T-cell (primary cell): ENCODE measurements around the gene IGSF3. TPM values are rescaled to one million over a fixed set of nuclear protein-coding genes. Genes with fewer than 3 reads are reported as not detected.
A peak's percentile ranks its signal among the peaks of the same experiment; 100 is the strongest.
"Not testable (repeated sequence)": the region's sequence is repeated elsewhere in the genome, so short reads cannot be mapped to it uniquely, and the experiment has no call there.

Source experiments
- ATAC-seq, 4 experiments: fragments of 200-7000 bp in 3 of 4; fragments of 150-1000 bp in 1 of 4; cut with Tn5 transposase; replicated peaks in 1 of 4; 1 replicate in 3 of 4; 2 replicates in 1 of 4; pipeline ENCODE4 v1.10.0; 2021; ENCODE audit warnings: moderate library complexity in 3 of 4, mild to moderate bottlenecking in 2 of 4, moderate number of reproducible peaks in 1 of 4
- CTCF ChIA-PET, 2 donors: fragments of 300-600 bp; sonication (Branson Sonifier 250); formaldehyde crosslinking; loops; one replicate each; lab custom pipeline; 2022; ENCODE audit warnings: antibody characterized with exemption in 2 of 2; lab: Charles Lee
- POLR2A ChIA-PET, 2 donors: fragments of 300-600 bp; sonication (Branson Sonifier 250); formaldehyde crosslinking; loops; one replicate each; lab custom pipeline; 2022; ENCODE audit warnings: antibody characterized with exemption in 2 of 2; lab: Charles Lee
- DNase-seq, 35 experiments: peaks; one replicate each; pipeline versions ENCODE4 v3.0.0 to v3.0.0-alpha.2; 2013 to 2023
- H3K27ac ChIP-seq: one replicate; pipeline ENCODE4 v1.5.1; 2013; ENCODE audit warnings: low read length
- H3K27me3 ChIP-seq, 2 experiments: replicated peaks in 1 of 2; 1 replicate in 1 of 2; 2 replicates in 1 of 2; pipeline versions ENCODE4 v1.6.1 to v1.7.0; 2013; ENCODE audit warnings: low read length in 1 of 2, mixed read lengths in 1 of 2; ENCODE audit not compliant: control insufficient read depth in 2 of 2, insufficient read depth in 2 of 2; ENCODE audit errors: extremely low read depth in 1 of 2
- H3K36me3 ChIP-seq, 2 donors: 1 replicate in 1 of 2; 2 replicates in 1 of 2; pipeline versions ENCODE4 v1.6.1 to v1.7.0; 2013; ENCODE audit warnings: low read length in 1 of 2; ENCODE audit not compliant: control insufficient read depth in 2 of 2, insufficient read depth in 1 of 2; ENCODE audit errors: extremely low read depth in 1 of 2
- H3K4me1 ChIP-seq, 2 experiments: 1 replicate in 1 of 2; 2 replicates in 1 of 2; pipeline versions ENCODE4 v1.6.1 to v1.7.0; 2013; ENCODE audit warnings: low read length in 2 of 2, mixed read lengths in 1 of 2; ENCODE audit not compliant: insufficient read depth in 2 of 2, control insufficient read depth in 1 of 2; ENCODE audit errors: extremely low read depth in 1 of 2
- H3K4me3 ChIP-seq, 2 donors: 1 replicate in 1 of 2; 2 replicates in 1 of 2; pipeline versions ENCODE4 v1.5.1 to v1.7.0; 2013; ENCODE audit warnings: mild to moderate bottlenecking in 2 of 2, low read length in 1 of 2, moderate library complexity in 1 of 2; ENCODE audit not compliant: control insufficient read depth in 1 of 2; ENCODE audit errors: extremely low read depth in 1 of 2
- H3K9me3 ChIP-seq: 2 replicates; pipeline ENCODE4 v1.7.0; 2013
- H3K27ac Mint-ChIP-seq, 2 donors: one replicate each; pipeline ENCODE4 v1.8.0; 2020 to 2021; ENCODE audit warnings: mild to moderate bottlenecking in 2 of 2, mixed read lengths in 2 of 2
- H3K27me3 Mint-ChIP-seq, 2 donors: one replicate each; pipeline ENCODE4 v1.8.0; 2021 to 2022; ENCODE audit warnings: mixed read lengths in 2 of 2
- H3K36me3 Mint-ChIP-seq: one replicate; pipeline ENCODE4 v1.8.0; 2021; ENCODE audit warnings: mixed read lengths
- H3K4me1 Mint-ChIP-seq, 3 donors: one replicate each; pipeline ENCODE4 v1.8.0; 2020 to 2022; ENCODE audit warnings: mixed read lengths in 3 of 3, mild to moderate bottlenecking in 1 of 3
- H3K4me3 Mint-ChIP-seq, 3 donors: one replicate each; pipeline ENCODE4 v1.8.0; 2020 to 2022; ENCODE audit warnings: mild to moderate bottlenecking in 3 of 3, mixed read lengths in 3 of 3, moderate library complexity in 3 of 3
- H3K9me3 Mint-ChIP-seq, 3 donors: one replicate each; pipeline ENCODE4 v1.8.0; 2020 to 2022; ENCODE audit warnings: mixed read lengths in 3 of 3
- WGBS: methylation state at CpG from one replicate; pipeline ENCODE4 v1.1.5; 2013; ENCODE audit warnings: missing lambda C conversion rate; ENCODE audit not compliant: insufficient coverage; 5-methylcytosine and 5-hydroxymethylcytosine counted together
- total RNA-seq, 35 experiments: library from RNA in 6 of 35; stranded (reverse) in 6 of 35; fragments of 120-200 nt in 1 of 35; gene quantifications; one replicate each; pipeline versions ENCODE4 v1.2.1 to v1.2.4 and lab custom pipeline; 2013 to 2026

The IGSF3 gene
- total RNA-seq, 5 donors from 2014 or later (not counting 1 experiment from before 2014, with no cell fraction given), result 0.05 to 0.30 (median 0.24) TPM; not detected in 1

DNA sequence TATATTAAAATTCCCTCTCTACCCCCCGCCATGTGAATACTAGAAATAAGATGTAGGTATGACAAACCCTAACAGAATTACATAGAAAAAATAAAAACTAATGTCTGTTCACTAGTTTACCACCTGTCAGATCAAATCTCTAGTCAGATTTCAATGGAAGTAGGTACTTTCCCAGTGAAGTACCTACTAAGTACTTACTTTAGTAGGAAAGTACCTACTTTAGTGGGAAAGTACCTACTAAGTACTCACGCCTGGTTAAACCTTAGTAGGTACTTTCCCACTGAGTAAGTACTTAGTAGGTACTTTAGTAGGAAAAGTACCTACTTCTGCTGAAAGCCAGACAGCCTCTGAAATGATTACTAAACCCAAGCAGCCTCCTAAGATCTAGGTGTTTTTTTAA, 58.7 kb downstream of the IGSF3 start:
- H3K27ac ChIP-seq, H3K4me3 Mint-ChIP-seq, DNase-seq, H3K27me3 ChIP-seq, H3K9me3 Mint-ChIP-seq, H3K4me1 ChIP-seq, H3K27me3 Mint-ChIP-seq, H3K9me3 ChIP-seq, H3K4me3 ChIP-seq, H3K36me3 ChIP-seq, POLR2A ChIA-PET, H3K27ac Mint-ChIP-seq, H3K36me3 Mint-ChIP-seq, CTCF ChIA-PET: not testable (repeated sequence)
- peaks cover 11 to 12% (median 11%) of the 10 kb centered on the region in 3 donors for H3K4me1 Mint-ChIP-seq
- no CpG with 5 or more reads among the region's 2 CpGs for WGBS
- peak in 1 of 4 experiments; percentile 20 for ATAC-seq

- DNase-seq, ATAC-seq, H3K27ac ChIP-seq, H3K4me3 ChIP-seq, H3K27ac Mint-ChIP-seq, CTCF ChIA-PET, H3K36me3 Mint-ChIP-seq, H3K9me3 ChIP-seq, POLR2A ChIA-PET, H3K9me3 Mint-ChIP-seq, H3K36me3 ChIP-seq, H3K4me3 Mint-ChIP-seq, H3K27me3 Mint-ChIP-seq, H3K4me1 ChIP-seq, H3K27me3 ChIP-seq: not testable (repeated sequence)
- WGBS, result 54% methylated on average over 2 of the region's 12 CpGs
- H3K4me1 Mint-ChIP-seq, result peaks cover 11 to 12% (median 11%) of the 10 kb centered on the region in 3 donors
Observed at GRCh38 chr1:116608151-116608550, 59.4 kb downstream of the IGSF3 start.

- POLR2A ChIA-PET, H3K36me3 ChIP-seq, H3K27me3 ChIP-seq, H3K4me3 ChIP-seq, H3K27ac Mint-ChIP-seq, H3K4me3 Mint-ChIP-seq, H3K4me1 ChIP-seq, H3K9me3 ChIP-seq, DNase-seq, H3K9me3 Mint-ChIP-seq, H3K36me3 Mint-ChIP-seq, ATAC-seq, CTCF ChIA-PET, H3K27ac ChIP-seq: not testable (repeated sequence)
- Mint-ChIP-seq H3K27me3 (peaks cover 0 to 12% of the 10 kb centered on the region in 2 donors), H3K4me1 (peaks cover 11 to 12% (median 11%) of the 10 kb centered on the region in 3 donors)
- WGBS, result no CpG with 5 or more reads among the region's 1 CpG
Observed at GRCh38 chr1:116607463-116607862, 60.1 kb downstream of the IGSF3 start.

GRCh38 chr1:116606067-116606466, 61.5 kb downstream of the IGSF3 start:
- H3K4me3 Mint-ChIP-seq, H3K4me1 ChIP-seq, H3K9me3 Mint-ChIP-seq, H3K9me3 ChIP-seq, H3K36me3 ChIP-seq, H3K27me3 ChIP-seq, CTCF ChIA-PET, H3K36me3 Mint-ChIP-seq, H3K4me3 ChIP-seq, H3K27ac Mint-ChIP-seq, H3K27ac ChIP-seq, H3K27me3 Mint-ChIP-seq: not testable (repeated sequence)
- POLR2A ChIA-PET, result interaction anchor here in 1 of 2 donors (0.6 kb wide), 1 partner anchor 1001 kb away, joined by 3 read pairs; no protein-coding TSS in a partner anchor
- peak in 3 of 35 experiments; percentile 4 to 17 (median 15) for DNase-seq
- ATAC-seq, result peak; percentile 56 to 71 (median 69)
- 100% methylated on average over 1 of the region's 8 CpGs for WGBS
- peaks cover 11 to 12% (median 11%) of the 10 kb centered on the region in 3 donors for H3K4me1 Mint-ChIP-seq

DNA sequence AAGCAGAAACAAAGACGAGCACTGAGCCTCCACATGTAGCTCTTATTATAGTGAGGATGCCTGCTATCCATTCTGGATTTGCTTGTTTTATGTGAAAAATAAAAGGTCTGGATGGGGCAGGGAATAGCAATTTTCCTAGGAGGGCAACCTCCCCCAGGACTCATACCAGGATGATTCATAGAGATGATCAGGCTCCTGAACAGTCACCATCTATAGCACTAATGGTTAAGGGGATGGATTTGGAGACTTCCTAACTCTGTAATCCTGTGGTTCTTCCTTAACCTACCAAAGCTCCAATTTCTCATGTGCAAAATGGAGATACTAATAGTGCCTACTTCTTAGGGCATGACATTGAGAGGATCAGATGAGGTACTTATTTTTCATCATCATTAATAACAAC, 62.2 kb downstream of the IGSF3 start:
- DNase-seq (no peak), ATAC-seq (no peak)
- Histone ChIP-seq H3K27ac (no peak overlapping the region), H3K4me3 (no peak overlapping the region), H3K4me1 (no peaks in the 10 kb centered on the region), H3K36me3 (no peaks in the 10 kb centered on the region), H3K27me3 (no peaks in the 10 kb centered on the region), H3K9me3 (no peaks in the 10 kb centered on the region)
- ChIA-PET CTCF (no interaction called here), POLR2A (no interaction called here)
- Mint-ChIP-seq H3K27me3 (peaks cover 2 to 9% of the 10 kb centered on the region in 2 donors), H3K4me1 (peaks cover 11 to 12% (median 11%) of the 10 kb centered on the region in 3 donors), H3K4me3 (no peak overlapping the region), H3K9me3 (no peaks in the 10 kb centered on the region), H3K36me3 (no peaks in the 10 kb centered on the region), H3K27ac (no peak overlapping the region)
- WGBS, result no CpG with 5 or more reads among the region's 1 CpG

DNA sequence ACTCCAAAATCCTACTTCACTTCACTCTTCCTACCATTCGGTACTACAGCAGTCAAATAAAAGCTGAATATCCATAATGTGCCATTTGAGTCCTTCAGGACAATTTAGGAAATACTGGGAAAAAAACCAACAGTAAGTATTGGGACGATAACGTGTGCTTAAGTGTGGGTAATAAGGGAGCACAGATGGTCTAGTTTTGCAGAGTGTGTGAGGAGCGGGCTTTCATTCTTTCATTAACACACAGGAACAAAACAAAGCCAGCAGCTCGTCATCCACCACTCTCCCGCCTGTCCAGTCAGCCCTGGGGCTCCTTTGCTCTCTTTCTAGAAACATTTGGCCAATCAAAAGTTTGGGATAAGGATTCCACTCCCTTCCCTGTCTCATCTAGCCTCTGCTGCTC, 63.1 kb downstream of the IGSF3 start:
- DNase-seq, H3K27ac ChIP-seq, H3K4me3 Mint-ChIP-seq, H3K9me3 Mint-ChIP-seq, H3K27me3 Mint-ChIP-seq, H3K36me3 Mint-ChIP-seq, H3K9me3 ChIP-seq, H3K27ac Mint-ChIP-seq, CTCF ChIA-PET, H3K4me1 ChIP-seq, H3K36me3 ChIP-seq, H3K27me3 ChIP-seq, H3K4me3 ChIP-seq, ATAC-seq, POLR2A ChIA-PET: not testable (repeated sequence)
- no CpG with 5 or more reads among the region's 6 CpGs for WGBS
- peaks cover 11 to 12% (median 11%) of the 10 kb centered on the region in 3 donors for H3K4me1 Mint-ChIP-seq

GRCh38 chr1:116603646-116604045, 63.9 kb downstream of the IGSF3 start:
- ATAC-seq, H3K4me1 ChIP-seq, H3K9me3 ChIP-seq, H3K27me3 ChIP-seq, H3K27ac Mint-ChIP-seq, H3K27ac ChIP-seq, H3K9me3 Mint-ChIP-seq, H3K27me3 Mint-ChIP-seq, H3K36me3 Mint-ChIP-seq, POLR2A ChIA-PET, DNase-seq, CTCF ChIA-PET, H3K4me3 ChIP-seq, H3K4me3 Mint-ChIP-seq, H3K36me3 ChIP-seq: not testable (repeated sequence)
- WGBS, result 80% methylated on average over 2 of the region's 21 CpGs
- peaks cover 11 to 12% (median 11%) of the 10 kb centered on the region in 3 donors for H3K4me1 Mint-ChIP-seq
